ENCODE measurements around the gene HDAC7. TPM values are rescaled to one million over a fixed set of nuclear protein-coding genes. Genes with fewer than 3 reads are reported as not detected.

Gene HDAC7
- total and polyA plus RNA-seq, 2 of the 13 experiments (the other 11 are each of a cell fraction or from before 2014, with no cell fraction given): 4.6 to 10.8 TPM

DNA sequence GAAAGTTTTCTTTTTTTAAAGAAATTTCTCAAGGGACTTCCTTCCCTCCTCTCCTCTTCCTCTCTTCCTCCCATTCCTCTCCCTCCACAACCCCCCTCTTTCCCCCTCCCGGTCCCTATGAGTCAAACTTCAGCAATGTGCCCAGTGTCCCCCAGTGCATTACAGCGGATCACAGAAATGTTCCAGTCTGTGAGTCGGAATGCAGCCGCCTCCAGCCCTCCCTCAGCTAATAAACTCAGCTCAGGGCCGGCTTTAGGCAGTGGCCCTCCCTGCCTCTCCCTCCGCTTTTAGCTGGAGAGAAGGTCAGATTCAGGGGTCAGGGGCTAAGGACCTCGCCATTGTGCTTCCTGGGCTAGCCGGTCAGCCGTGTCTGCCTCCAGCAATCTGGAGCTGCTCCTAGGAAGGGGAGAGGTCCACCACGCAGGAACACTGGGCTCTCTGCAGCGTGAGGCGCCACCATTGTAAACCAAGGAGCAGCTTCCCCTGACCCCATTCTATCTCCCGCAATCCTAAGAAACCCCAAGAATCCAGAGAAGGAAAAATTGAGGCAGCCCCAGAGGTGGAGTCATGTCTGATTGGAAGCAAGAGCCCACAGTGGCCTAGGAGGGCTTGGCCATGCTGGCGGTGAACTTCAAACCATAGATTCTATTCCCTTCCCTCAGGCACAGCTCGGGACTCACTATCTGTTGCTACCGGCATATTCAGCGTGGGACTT, 1.1 kb upstream of the HDAC7 start (continued):
- TF ChIP-seq CCDC6 (CRISPR knock-in tag; IDR thresholded peaks at IDR 0.05): 0 out of 2 replicates have a peak, but pooled peaks have one; percentile 5
- no peak for TF ChIP-seq AGO1 (IDR thresholded peaks at IDR 0.05; ENCODE audit: low read depth, low read length, poor library complexity, severe bottlenecking)
- TF ChIP-seq, protein P1, sequence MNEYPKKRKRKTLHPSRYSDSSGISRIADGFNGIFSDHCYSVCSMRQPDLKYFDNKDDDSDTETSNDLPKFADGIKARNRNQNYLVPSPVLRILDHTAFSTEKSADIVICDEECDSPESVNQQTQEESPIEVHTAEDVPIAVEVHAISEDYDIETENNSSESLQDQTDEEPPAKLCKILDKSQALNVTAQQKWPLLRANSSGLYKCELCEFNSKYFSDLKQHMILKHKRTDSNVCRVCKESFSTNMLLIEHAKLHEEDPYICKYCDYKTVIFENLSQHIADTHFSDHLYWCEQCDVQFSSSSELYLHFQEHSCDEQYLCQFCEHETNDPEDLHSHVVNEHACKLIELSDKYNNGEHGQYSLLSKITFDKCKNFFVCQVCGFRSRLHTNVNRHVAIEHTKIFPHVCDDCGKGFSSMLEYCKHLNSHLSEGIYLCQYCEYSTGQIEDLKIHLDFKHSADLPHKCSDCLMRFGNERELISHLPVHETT (CRISPR knock-in tag; conservative IDR thresholded peaks at IDR 0.05): no peak
- TF ChIP-seq PTBP1 (IDR thresholded peaks at IDR 0.05; ENCODE audit: low read depth, low read length, poor library complexity, severe bottlenecking): no peak
- no peak for TF ChIP-seq ZNF75D (CRISPR knock-in tag; IDR thresholded peaks at IDR 0.05; ENCODE audit: borderline replicate concordance)
- TF ChIP-seq, protein P2, sequence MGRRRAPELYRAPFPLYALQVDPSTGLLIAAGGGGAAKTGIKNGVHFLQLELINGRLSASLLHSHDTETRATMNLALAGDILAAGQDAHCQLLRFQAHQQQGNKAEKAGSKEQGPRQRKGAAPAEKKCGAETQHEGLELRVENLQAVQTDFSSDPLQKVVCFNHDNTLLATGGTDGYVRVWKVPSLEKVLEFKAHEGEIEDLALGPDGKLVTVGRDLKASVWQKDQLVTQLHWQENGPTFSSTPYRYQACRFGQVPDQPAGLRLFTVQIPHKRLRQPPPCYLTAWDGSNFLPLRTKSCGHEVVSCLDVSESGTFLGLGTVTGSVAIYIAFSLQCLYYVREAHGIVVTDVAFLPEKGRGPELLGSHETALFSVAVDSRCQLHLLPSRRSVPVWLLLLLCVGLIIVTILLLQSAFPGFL (CRISPR knock-in tag; IDR thresholded peaks at IDR 0.05): no peak
- TF ChIP-seq, protein P3, sequence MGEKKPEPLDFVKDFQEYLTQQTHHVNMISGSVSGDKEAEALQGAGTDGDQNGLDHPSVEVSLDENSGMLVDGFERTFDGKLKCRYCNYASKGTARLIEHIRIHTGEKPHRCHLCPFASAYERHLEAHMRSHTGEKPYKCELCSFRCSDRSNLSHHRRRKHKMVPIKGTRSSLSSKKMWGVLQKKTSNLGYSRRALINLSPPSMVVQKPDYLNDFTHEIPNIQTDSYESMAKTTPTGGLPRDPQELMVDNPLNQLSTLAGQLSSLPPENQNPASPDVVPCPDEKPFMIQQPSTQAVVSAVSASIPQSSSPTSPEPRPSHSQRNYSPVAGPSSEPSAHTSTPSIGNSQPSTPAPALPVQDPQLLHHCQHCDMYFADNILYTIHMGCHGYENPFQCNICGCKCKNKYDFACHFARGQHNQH (CRISPR knock-in tag; IDR thresholded peaks at IDR 0.05): no peak
- no peak for TF ChIP-seq FOXA1 (IDR thresholded peaks at IDR 0.05)
- no peak for TF ChIP-seq FOXA1 (CRISPR knock-in tag; IDR thresholded peaks at IDR 0.05)
- TF ChIP-seq ZNF720 (CRISPR knock-in tag; IDR thresholded peaks at IDR 0.05): no peak
- no peak for TF ChIP-seq PHF20 (CRISPR knock-in tag; IDR thresholded peaks at IDR 0.05)
- peak; percentile 50; the same call in 1 of the 2 replicates for TF ChIP-seq ZMAT3 (CRISPR knock-in tag; conservative IDR thresholded peaks at IDR 0.05)
- TF ChIP-seq, protein P4, sequence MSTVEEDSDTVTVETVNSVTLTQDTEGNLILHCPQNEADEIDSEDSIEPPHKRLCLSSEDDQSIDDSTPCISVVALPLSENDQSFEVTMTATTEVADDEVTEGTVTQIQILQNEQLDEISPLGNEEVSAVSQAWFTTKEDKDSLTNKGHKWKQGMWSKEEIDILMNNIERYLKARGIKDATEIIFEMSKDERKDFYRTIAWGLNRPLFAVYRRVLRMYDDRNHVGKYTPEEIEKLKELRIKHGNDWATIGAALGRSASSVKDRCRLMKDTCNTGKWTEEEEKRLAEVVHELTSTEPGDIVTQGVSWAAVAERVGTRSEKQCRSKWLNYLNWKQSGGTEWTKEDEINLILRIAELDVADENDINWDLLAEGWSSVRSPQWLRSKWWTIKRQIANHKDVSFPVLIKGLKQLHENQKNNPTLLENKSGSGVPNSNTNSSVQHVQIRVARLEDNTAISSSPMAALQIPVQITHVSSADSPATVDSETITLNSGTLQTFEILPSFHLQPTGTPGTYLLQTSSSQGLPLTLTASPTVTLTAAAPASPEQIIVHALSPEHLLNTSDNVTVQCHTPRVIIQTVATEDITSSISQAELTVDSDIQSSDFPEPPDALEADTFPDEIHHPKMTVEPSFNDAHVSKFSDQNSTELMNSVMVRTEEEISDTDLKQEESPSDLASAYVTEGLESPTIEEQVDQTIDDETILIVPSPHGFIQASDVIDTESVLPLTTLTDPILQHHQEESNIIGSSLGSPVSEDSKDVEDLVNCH (CRISPR knock-in tag; IDR thresholded peaks at IDR 0.05): no peak
- no peak for TF ChIP-seq ZNF251 (CRISPR knock-in tag; IDR thresholded peaks at IDR 0.05)
- TF ChIP-seq, protein P5, sequence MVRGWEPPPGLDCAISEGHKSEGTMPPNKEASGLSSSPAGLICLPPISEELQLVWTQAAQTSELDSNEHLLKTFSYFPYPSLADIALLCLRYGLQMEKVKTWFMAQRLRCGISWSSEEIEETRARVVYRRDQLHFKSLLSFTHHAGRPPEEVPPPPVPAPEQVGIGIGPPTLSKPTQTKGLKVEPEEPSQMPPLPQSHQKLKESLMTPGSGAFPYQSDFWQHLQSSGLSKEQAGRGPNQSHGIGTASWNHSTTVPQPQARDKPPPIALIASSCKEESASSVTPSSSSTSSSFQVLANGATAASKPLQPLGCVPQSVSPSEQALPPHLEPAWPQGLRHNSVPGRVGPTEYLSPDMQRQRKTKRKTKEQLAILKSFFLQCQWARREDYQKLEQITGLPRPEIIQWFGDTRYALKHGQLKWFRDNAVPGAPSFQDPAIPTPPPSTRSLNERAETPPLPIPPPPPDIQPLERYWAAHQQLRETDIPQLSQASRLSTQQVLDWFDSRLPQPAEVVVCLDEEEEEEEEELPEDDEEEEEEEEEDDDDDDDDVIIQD (CRISPR knock-in tag; IDR thresholded peaks at IDR 0.05; ENCODE audit: low read depth): no peak
- TF ChIP-seq HOXA9 (CRISPR knock-in tag; IDR thresholded peaks at IDR 0.05; ENCODE audit: borderline replicate concordance): no peak
- peak; percentile 87 for TF ChIP-seq PCBP2 (optimal IDR thresholded peaks at IDR 0.05; ENCODE audit: low read depth, low read length, poor library complexity, severe bottlenecking)
- TF ChIP-seq ZNF557 (CRISPR knock-in tag; IDR thresholded peaks at IDR 0.05): no peak
- no peak for TF ChIP-seq TMF1 (CRISPR knock-in tag; IDR thresholded peaks at IDR 0.05; ENCODE audit: low read depth)
- no peak for TF ChIP-seq MTF2 (CRISPR knock-in tag; IDR thresholded peaks at IDR 0.05; ENCODE audit: borderline replicate concordance)
- TF ChIP-seq, protein P6, sequence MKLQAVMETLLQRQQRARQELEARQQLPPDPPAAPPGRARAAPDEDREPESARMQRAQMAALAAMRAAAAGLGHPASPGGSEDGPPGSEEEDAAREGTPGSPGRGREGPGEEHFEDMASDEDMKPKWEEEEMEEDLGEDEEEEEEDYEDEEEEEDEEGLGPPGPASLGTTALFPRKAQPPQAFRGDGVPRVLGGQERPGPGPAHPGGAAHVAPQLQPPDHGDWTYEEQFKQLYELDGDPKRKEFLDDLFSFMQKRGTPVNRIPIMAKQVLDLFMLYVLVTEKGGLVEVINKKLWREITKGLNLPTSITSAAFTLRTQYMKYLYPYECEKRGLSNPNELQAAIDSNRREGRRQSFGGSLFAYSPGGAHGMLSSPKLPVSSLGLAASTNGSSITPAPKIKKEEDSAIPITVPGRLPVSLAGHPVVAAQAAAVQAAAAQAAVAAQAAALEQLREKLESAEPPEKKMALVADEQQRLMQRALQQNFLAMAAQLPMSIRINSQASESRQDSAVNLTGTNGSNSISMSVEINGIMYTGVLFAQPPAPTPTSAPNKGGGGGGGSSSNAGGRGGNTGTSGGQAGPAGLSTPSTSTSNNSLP (IDR thresholded peaks at IDR 0.05; ENCODE audit: low read depth, low read length): peak; percentile 31; the same call in 1 of the 2 replicates

Data from HepG2 (cell line).